EH (cell line): ENCODE data around the gene MEG3.
"Not testable (repeated sequence)": the region's sequence is repeated elsewhere in the genome, so short reads cannot be mapped to it uniquely, and the experiment has no call there.

Experiments used
- DNase-seq: peaks from one replicate; pipeline ENCODE4 v3.0.0-alpha.2; 2015; ENCODE audit warnings: low read depth

MEG3 gene

DNA sequence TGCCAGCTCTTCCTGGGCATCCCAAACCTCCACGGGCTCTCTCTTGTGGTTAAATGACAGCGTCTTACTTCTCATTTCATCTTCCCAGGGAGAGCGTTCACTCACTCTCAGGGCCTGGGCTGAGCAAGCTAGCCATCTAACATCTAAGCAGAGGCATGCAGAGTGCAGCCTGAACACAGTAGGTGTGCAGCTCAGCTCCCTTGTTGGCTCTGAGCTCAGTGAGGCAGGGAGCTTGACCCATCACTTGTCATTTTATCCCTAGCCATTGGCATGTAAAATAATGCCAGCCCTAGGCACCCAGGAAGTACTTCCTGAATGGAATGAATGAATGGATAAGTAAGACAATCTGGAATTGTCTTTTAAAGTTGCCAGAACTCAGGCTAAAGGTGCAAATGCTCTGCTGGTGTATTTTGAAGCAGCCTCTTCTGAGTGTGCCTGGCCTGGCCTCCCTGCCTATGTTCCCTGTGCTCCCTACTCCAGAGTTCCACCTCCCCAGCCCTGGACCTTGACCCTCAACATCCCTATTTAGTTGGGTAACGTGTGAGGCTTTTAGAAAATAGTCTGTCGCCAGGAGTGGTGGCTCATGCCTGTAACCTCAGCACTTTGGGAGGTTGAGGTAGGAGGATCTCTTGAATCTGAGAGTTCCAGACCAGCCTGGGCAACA is 9.5 kb upstream of the MEG3 start:
- DNase-seq, result no peak

GRCh38 chr14:100816950-100817901 is 8.7 kb upstream of the MEG3 start:
- DNase-seq, result no peak

- peak; percentile 39 for DNase-seq
These were observed 7.7 kb upstream of the MEG3 start for GRCh38 chr14:100818221-100818699.

GRCh38 chr14:100818923-100819322 is 7.0 kb upstream of the MEG3 start:
- DNase-seq, result not testable (repeated sequence)

GRCh38 chr14:100819453-100819828 is 6.5 kb upstream of the MEG3 start:
- DNase-seq, result no peak

- DNase-seq, result no peak
These were observed 6.0 kb upstream of the MEG3 start for GRCh38 chr14:100819829-100820475.

GRCh38 chr14:100820957-100821356 is 5.0 kb upstream of the MEG3 start:
- no peak for DNase-seq

DNA sequence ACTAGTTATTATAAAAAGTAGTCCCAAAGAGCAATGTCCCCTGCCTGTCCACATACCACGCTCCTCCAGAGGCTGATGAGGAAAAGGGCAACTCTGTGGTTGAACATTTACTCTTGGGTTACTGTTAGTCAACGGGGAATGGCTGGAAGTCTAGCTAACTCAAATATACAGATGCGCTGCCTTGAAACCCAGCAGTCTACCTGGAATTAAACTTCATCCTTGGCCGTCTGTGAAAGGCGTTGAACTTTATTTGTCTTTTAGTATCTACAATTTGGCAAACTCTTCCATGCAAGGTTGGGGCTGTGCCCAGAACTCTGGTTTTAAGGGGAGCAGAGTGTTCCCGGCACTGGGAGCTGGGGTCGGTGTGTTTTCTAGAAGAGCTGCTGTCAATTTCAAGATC is 3.9 kb upstream of the MEG3 start:
- no peak for DNase-seq

GRCh38 chr14:100822532-100823296 is 3.2 kb upstream of the MEG3 start:
- peak; percentile 29 for DNase-seq

DNA sequence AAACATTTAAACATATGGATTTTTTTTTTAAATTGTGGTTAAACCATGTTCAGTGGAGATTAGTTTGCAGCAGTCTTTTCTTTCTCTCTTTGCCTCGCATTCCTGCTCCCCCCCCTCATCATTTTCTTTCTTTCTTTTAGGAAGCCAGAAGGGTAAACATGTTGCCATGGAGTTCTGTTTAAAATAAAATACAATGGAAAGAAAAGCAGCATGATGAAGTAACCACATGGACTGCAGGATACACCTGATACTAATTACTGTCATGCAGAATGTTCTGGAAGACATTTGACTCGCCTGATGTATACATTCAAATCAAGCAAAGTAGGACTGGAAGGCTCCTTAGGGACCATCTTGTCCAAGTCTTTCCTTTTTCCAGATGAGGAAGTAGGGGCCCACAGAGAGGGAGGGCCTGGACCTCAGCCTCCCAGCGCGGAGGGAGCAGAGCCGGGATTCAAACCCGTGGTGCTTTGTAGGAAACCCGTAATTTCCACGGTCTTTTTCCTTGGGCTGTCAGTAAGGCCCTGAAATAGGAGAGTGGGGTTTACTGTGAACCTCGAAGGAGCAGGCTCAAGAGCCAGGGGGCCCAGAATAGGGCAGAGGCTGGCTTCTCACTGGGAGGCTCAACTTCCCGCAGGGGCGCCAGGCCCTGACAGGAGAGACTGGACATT is 2.4 kb upstream of the MEG3 start:
- DNase-seq, result no peak

DNA sequence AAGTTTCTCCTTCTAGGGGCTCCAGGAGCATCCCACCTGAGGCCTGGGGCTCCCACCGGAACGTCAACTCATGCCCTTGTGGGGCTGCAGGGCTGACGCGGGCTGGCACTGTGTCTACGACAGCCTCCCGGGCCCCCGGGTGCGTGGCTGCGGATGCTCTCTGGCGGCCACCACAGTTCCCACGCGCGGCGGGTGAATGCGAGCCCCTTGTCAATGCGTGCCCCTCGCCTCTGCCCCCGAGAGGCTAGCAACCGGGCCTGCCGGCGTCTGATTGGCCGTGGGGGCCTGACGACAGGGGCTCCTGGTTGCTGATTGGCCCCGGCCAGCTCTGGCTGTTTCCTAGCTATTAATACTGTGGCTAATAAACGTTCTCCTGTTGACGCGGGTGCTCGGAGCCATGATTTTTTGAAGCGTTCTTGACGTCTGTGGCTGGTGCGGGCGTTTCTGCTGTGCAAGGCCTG is 1.8 kb upstream of the MEG3 start:
- peak; percentile 34 for DNase-seq

GRCh38 chr14:100824901-100825712 is 811 bp upstream of the MEG3 start:
- DNase-seq, result peak; percentile 21

DNA sequence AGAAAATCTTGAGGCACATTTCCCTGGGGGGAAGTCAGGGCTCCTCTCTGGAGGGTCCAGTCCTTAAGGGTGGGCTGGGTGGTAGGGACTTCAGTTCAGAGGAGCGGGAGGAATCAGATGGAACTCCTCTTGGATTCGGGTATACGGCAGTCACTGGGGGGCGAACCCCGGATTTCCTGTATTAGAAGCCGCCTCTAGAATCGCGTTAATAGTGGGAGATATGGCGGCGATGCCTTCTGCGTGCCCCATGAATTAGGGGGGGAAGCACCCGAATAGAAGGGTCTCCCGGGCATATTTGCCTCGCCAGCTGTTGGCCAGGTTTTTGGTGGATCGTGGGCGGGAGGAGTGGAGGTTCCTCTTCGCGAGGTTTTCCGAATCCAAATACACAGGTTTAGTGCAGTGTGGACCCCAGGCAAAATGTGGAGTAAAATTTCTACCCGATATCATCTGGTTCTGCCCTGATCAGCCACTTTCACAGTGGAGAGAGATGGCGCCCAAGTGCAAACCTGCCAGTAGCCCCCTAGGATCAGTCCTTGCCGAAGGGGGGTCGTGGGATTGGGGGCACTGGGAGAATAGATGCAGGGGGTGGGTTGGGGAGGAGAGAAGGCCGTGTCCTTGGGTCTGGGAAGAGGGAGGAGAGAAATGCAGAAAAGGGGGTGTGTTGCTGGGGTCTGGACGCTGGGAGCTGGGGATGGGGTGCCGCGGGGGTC is 628 bp downstream of the MEG3 start:
- peak; percentile 42 for DNase-seq

- peak; percentile 48 for DNase-seq
These were observed 1.4 kb downstream of the MEG3 start for GRCh38 chr14:100827101-100828021.

GRCh38 chr14:100828031-100828769 is 2.3 kb downstream of the MEG3 start:
- DNase-seq, result peak; percentile 68

GRCh38 chr14:100830681-100831080 is 4.8 kb downstream of the MEG3 start:
- DNase-seq, result no peak

GRCh38 chr14:100832311-100832960 is 6.5 kb downstream of the MEG3 start:
- no peak for DNase-seq
